Testis (tissue), 3 donors: ENCODE measurements around the gene ITGB3BP. TPM values are rescaled to one million over a fixed set of nuclear protein-coding genes. Genes with fewer than 3 reads are reported as not detected.

Experiments
- DNase-seq: peaks from one replicate; pipeline ENCODE4 v3.0.0-alpha.2; 2019
- H3K27ac ChIP-seq, 2 donors: fragments of 200-600 bp; sonication (generic); one replicate each; pipeline ENCODE4 v1.5.1; 2019
- H3K27me3 ChIP-seq: fragments of 200-600 bp; sonication (generic); one replicate; pipeline ENCODE4 v1.5.1; 2019
- H3K36me3 ChIP-seq: fragments of 200-600 bp; sonication (generic); one replicate; pipeline ENCODE4 v1.5.1; 2017; ENCODE audit warnings: low read depth; ENCODE audit errors: missing control alignments
- H3K4me1 ChIP-seq: fragments of 200-600 bp; sonication (generic); one replicate; pipeline ENCODE4 v1.5.1; 2019
- H3K4me3 ChIP-seq, 2 donors: fragments of 200-600 bp; sonication (generic); one replicate each; pipeline ENCODE4 v1.5.1; 2017 to 2019
- H3K9me3 ChIP-seq: fragments of 200-600 bp; sonication (generic); one replicate; pipeline ENCODE4 v1.5.1; 2017
- POLR2A ChIP-seq: fragments of 450-650 bp; IDR thresholded peaks from one replicate; pipeline ENCODE4 v1.6.1; 2017; ENCODE audit warnings: antibody characterized with exemption, mild to moderate bottlenecking, moderate library complexity
- WGBS, 2 donors: methylation state at CpG; one replicate each; pipeline ENCODE4 v1.1.5; 2018; 5-methylcytosine and 5-hydroxymethylcytosine counted together
- intact Hi-C: fragments of 100-400 bp; cut with DNase I; formaldehyde crosslinking; loops from one replicate; pipeline ENCODE4 v1.15.1; 2023; ENCODE audit warnings: low total_unique reads
- polyA plus RNA-seq: library from polyadenylated mRNA; stranded (reverse); fragments of 350-450 nt; fragmentation: Illumina TruSeq; extraction: RNeasy Lipid Tissue Mini Kit (QIAGEN cat#74804); gene quantifications from one replicate; pipeline ENCODE4 v1.2.3, GENCODE V29; 2014; ENCODE audit warnings: low read depth, low replicate concordance; ENCODE audit not compliant: insufficient read depth
- total RNA-seq, 2 donors: library from RNA; depleted of rRNA; stranded (reverse); fragments of >200 nt; gene quantifications; one replicate each; pipeline ENCODE4 v1.2.3, GENCODE V29; 2016
- TF ChIP-seq, protein P1 (sequence below), 3 experiments: fragments of 450-650 bp in 2 of 3; fragments of 200-600 bp in 1 of 3; sonication (generic) in 1 of 3; IDR thresholded peaks; one replicate each; pipeline ENCODE4 v1.5.1; 2016 to 2019; ENCODE audit warnings: antibody characterized with exemption in 3 of 3, mild to moderate bottlenecking in 2 of 3, moderate library complexity in 1 of 3

ITGB3BP gene
- total and polyA plus RNA-seq, 3 donors from 2014 or later, result 21.7 to 43.0 (median 32.9) TPM

- intact Hi-C loops, result no loop called here
- no peak overlapping the region for H3K4me3 ChIP-seq
- DNase-seq, result no peak
- no peak for TF ChIP-seq POLR2A
- H3K27me3 ChIP-seq, result no peaks in the 10 kb centered on the region
- no peaks in the 10 kb centered on the region for H3K9me3 ChIP-seq
- no peaks in the 10 kb centered on the region for H3K4me1 ChIP-seq
- H3K27ac ChIP-seq, result no peak overlapping the region
- H3K36me3 ChIP-seq, result no peaks in the 10 kb centered on the region
Observed at GRCh38 chr1:63512584-63512983, 10.4 kb downstream of the ITGB3BP start.

GRCh38 chr1:63509718-63510117, 13.3 kb downstream of the ITGB3BP start:
- WGBS, 2 donors, result 85 to 88% methylated on average over 10 of the region's 10 CpGs

GRCh38 chr1:63506782-63507181, 16.2 kb downstream of the ITGB3BP start:
- no peaks in the 10 kb centered on the region for H3K9me3 ChIP-seq
- intact Hi-C loops, result no loop called here
- DNase-seq, result no peak
- no peak overlapping the region for H3K4me3 ChIP-seq
- H3K27me3 ChIP-seq, result no peaks in the 10 kb centered on the region
- no peak overlapping the region for H3K27ac ChIP-seq
- TF ChIP-seq POLR2A, result no peak
- TF ChIP-seq, protein P1, sequence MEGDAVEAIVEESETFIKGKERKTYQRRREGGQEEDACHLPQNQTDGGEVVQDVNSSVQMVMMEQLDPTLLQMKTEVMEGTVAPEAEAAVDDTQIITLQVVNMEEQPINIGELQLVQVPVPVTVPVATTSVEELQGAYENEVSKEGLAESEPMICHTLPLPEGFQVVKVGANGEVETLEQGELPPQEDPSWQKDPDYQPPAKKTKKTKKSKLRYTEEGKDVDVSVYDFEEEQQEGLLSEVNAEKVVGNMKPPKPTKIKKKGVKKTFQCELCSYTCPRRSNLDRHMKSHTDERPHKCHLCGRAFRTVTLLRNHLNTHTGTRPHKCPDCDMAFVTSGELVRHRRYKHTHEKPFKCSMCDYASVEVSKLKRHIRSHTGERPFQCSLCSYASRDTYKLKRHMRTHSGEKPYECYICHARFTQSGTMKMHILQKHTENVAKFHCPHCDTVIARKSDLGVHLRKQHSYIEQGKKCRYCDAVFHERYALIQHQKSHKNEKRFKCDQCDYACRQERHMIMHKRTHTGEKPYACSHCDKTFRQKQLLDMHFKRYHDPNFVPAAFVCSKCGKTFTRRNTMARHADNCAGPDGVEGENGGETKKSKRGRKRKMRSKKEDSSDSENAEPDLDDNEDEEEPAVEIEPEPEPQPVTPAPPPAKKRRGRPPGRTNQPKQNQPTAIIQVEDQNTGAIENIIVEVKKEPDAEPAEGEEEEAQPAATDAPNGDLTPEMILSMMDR (IDR thresholded peaks at IDR 0.05), result no peak
- no peaks in the 10 kb centered on the region for H3K4me1 ChIP-seq
- no peaks in the 10 kb centered on the region for H3K36me3 ChIP-seq

More at GRCh38 chr1:63509718-63510117, 13.3 kb downstream of the ITGB3BP start:
- H3K27ac ChIP-seq, result no peak overlapping the region
- no peak overlapping the region for H3K4me3 ChIP-seq
- H3K36me3 ChIP-seq, result no peaks in the 10 kb centered on the region
- H3K4me1 ChIP-seq, result no peaks in the 10 kb centered on the region
- no peaks in the 10 kb centered on the region for H3K27me3 ChIP-seq
- DNase-seq, result no peak
- intact Hi-C loops, result no loop called here
- TF ChIP-seq, protein P1 (IDR thresholded peaks at IDR 0.05), result no peak
- TF ChIP-seq POLR2A, result no peak
- H3K9me3 ChIP-seq, result no peaks in the 10 kb centered on the region

DNA sequence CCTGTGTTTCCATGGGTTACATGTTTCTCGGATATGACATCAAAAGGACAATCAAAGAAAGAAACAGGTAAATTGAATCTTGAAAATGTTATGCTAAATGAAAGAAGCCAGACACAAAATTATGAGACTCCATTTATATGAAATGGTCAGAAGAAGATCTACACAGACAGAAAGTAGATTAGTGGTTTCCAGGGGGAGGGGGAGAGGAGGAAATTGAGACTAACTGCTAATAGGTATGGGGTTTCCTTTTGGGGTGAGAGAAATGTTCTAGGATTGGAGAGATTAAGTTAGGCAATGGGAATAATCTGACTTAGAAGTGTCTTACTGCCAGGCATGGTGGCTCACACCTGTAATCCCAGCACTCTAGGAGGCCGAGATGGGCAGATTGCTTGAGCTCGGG, 21.8 kb downstream of the ITGB3BP start:
- DNase-seq, result no peak
- Histone ChIP-seq H3K9me3 (no peaks in the 10 kb centered on the region), H3K27ac (no peak overlapping the region), H3K4me1 (no peaks in the 10 kb centered on the region), H3K36me3 (no peaks in the 10 kb centered on the region), H3K4me3 (no peak overlapping the region), H3K27me3 (no peaks in the 10 kb centered on the region)
- intact Hi-C loops, result no loop called here
- 90 to 95% methylated on average over 3 of the region's 3 CpGs for WGBS, 2 donors
- TF ChIP-seq, protein P1 (IDR thresholded peaks at IDR 0.05), result no peak
- TF ChIP-seq POLR2A, result no peak

DNA sequence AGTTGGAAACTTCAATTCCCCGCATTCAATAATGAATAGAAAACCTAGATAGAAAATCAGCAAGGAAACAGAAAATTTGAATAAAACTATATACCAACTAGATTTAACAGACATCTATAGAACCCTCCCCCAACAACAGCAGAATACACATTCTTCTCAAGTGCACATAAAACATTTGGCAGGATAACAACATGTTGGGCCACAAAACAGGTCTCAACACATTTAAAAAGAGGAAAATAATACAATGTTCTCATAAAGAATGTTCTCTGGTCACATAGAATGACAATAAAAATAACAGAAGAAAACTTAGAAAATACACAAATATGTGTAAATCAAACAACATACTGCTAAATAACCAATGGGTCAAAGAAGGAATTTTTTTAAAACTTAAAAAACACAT, 24.9 kb downstream of the ITGB3BP start:
- intact Hi-C loops, result no loop called here
- Histone ChIP-seq H3K4me3 (no peak overlapping the region), H3K36me3 (no peaks in the 10 kb centered on the region), H3K9me3 (no peaks in the 10 kb centered on the region), H3K4me1 (no peaks in the 10 kb centered on the region), H3K27me3 (no peaks in the 10 kb centered on the region), H3K27ac (no peak overlapping the region)
- DNase-seq, result no peak
- WGBS, 2 donors, result 95 to 100% methylated on average over 1 of the region's 1 CpG
- no peak for TF ChIP-seq POLR2A
- TF ChIP-seq, protein P1 (IDR thresholded peaks at IDR 0.05), result no peak
